H1 (cell line): Measurements from ENCODE around the gene C1QTNF4. TPM values are rescaled to one million over a fixed set of nuclear protein-coding genes. Genes with fewer than 3 reads are reported as not detected.

Experiments used
- CHD7 ChIP-seq: fragments of 300-600 bp; sonication (generic); IDR thresholded peaks from 2 replicates; pipeline ENCODE4 v1.7.1; 2012; ENCODE audit warnings: low read length, moderate library complexity, mild to moderate bottlenecking, inconsistent platforms; ENCODE audit not compliant: insufficient replicate concordance
- SIN3A ChIP-seq, 2 experiments: IDR thresholded peaks in 1 of 2; conservative IDR thresholded peaks in 1 of 2; 2 replicates each; pipeline ENCODE4 v1.6.1; 2011 to 2012; ENCODE audit warnings: low read length in 2 of 2, improper control_type of control experiment in 1 of 2, low read depth in 1 of 2, mild to moderate bottlenecking in 1 of 2
- TAF1 ChIP-seq: IDR thresholded peaks from 2 replicates; pipeline ENCODE4 v1.6.1; 2011; ENCODE audit warnings: mild to moderate bottlenecking, low read depth, low read length
- YY1 ChIP-seq: IDR thresholded peaks from 2 replicates; pipeline ENCODE4 v1.6.1; 2011; ENCODE audit warnings: low read depth, mild to moderate bottlenecking, low read length
- polyA plus RNA-seq, 7 experiments: library from polyadenylated mRNA; depleted of rRNA in 3 of 7; stranded (reverse) in 5 of 7; unstranded in 2 of 7; fragments of >200 nt in 5 of 7; fragments of 200-250 nt in 2 of 7; gene quantifications; 1 replicate in 5 of 7; 2 replicates in 1 of 7; 4 replicates in 1 of 7; pipeline versions ENCODE4 v1.2.1 to v1.2.3, GENCODE V29; 2011 to 2013; ENCODE audit warnings: missing spikeins in 2 of 7, mixed read lengths in 2 of 7
- total RNA-seq: library from RNA; stranded (reverse); fragmentation: NEBNext Ultra II Directional; extraction: Animal tissue kit (Norgen Biotek cat#: 25700); gene quantifications from 2 replicates; pipeline ENCODE4 v1.2.1, GENCODE V29; 2021
- TF ChIP-seq, protein P1 (sequence below), 3 experiments: IDR thresholded peaks; 1 replicate in 2 of 3; 2 replicates in 1 of 3; pipeline versions ENCODE4 v1.5.1 to v1.6.1; 2011; ENCODE audit warnings: low read length in 3 of 3, mild to moderate bottlenecking in 3 of 3, inconsistent platforms in 2 of 3, low read depth in 1 of 3, moderate library complexity in 1 of 3; ENCODE audit not compliant: insufficient read depth in 1 of 3; ENCODE audit errors: control extremely low read depth in 1 of 3

Gene C1QTNF4
- total and polyA plus RNA-seq, 2 of the 8 experiments (the other 6 are each of a cell fraction or from before 2014, with no cell fraction given), result 3.9 to 6.0 TPM

DNA sequence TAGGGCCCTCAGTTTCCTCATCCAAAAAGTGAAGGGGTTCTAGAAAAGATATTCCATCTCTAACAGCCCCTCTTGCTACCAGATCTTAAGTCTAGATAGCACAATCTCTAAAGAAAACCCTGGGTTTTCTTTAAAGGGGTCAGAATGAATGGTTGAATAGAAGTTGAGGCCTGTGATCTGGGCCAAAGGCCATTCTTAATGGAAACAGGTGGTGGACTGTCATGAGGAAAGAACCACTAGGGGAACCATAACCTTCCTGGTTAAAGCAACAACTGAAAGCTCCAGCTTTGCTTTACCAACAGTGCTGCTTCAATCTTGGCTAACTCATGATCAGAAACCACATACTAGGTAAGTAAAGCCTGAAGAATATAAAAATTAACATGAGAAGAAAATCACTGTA is 43.1 kb downstream of the C1QTNF4 start (continued):
- TF ChIP-seq CHD7 (no peak), SIN3A (conservative IDR thresholded peaks at IDR 0.05 in 1 of 2, IDR thresholded peaks at IDR 0.05 in 1 of 2; ENCODE audit: low read depth in 1 of 2, low read length in 2 of 2) (peak; percentile 81 to 85; a peak in 3 of 4 replicates), TAF1 (no peak), YY1 (peak; percentile 20; the same call in 1 of the 2 replicates)
- TF ChIP-seq, protein P1, sequence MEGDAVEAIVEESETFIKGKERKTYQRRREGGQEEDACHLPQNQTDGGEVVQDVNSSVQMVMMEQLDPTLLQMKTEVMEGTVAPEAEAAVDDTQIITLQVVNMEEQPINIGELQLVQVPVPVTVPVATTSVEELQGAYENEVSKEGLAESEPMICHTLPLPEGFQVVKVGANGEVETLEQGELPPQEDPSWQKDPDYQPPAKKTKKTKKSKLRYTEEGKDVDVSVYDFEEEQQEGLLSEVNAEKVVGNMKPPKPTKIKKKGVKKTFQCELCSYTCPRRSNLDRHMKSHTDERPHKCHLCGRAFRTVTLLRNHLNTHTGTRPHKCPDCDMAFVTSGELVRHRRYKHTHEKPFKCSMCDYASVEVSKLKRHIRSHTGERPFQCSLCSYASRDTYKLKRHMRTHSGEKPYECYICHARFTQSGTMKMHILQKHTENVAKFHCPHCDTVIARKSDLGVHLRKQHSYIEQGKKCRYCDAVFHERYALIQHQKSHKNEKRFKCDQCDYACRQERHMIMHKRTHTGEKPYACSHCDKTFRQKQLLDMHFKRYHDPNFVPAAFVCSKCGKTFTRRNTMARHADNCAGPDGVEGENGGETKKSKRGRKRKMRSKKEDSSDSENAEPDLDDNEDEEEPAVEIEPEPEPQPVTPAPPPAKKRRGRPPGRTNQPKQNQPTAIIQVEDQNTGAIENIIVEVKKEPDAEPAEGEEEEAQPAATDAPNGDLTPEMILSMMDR (IDR thresholded peaks at IDR 0.05; ENCODE audit: control extremely low read depth in 1 of 3, insufficient read depth in 1 of 3, low read depth in 1 of 3, low read length in 3 of 3), result peak in 2 of 3 experiments; percentile 33 to 53; a peak in 3 of 4 replicates
